K562 (cell line): ENCODE results near the gene WDCP. TPM values are rescaled to one million over a fixed set of nuclear protein-coding genes. Genes with fewer than 3 reads are reported as not detected.
A peak's percentile ranks its signal among the peaks of the same experiment; 100 is the strongest.

Source experiments
- ELF1 ChIP-seq: fragments of 200-800 bp; sonication (Bioruptor generic); IDR thresholded peaks from 2 replicates; pipeline ENCODE4 v1.6.1; 2016; ENCODE audit warnings: missing genetic modification characterization, missing compliant biosample characterization
- POLR2AphosphoS2 ChIP-seq: IDR thresholded peaks from 2 replicates; pipeline ENCODE4 v1.6.1; 2012; ENCODE audit warnings: low read length, improper control_type of control experiment
- POLR3A ChIP-seq: IDR thresholded peaks from 2 replicates; pipeline ENCODE4 v1.6.1; 2011; ENCODE audit warnings: borderline replicate concordance, mild to moderate bottlenecking, moderate library complexity; ENCODE audit not compliant: insufficient read length, insufficient read depth; ENCODE audit errors: extremely low read depth
- PTRF ChIP-seq: fragments of 450-650 bp; IDR thresholded peaks from 2 replicates; pipeline ENCODE4 v1.6.1; 2016; ENCODE audit warnings: mild to moderate bottlenecking, missing genetic modification characterization, missing compliant biosample characterization
- TEAD4 ChIP-seq, 2 experiments: sonication (generic) in 1 of 2; formaldehyde crosslinking in 1 of 2; IDR thresholded peaks; 2 replicates each; pipeline versions ENCODE4 v1.6.1 to v1.8.0; 2012 to 2022; ENCODE audit warnings: borderline replicate concordance in 1 of 2, inconsistent platforms in 1 of 2, low read length in 1 of 2, mild to moderate bottlenecking in 1 of 2, missing genetic modification reagents in 1 of 2
- ZBTB17 ChIP-seq: fragments of 450-650 bp; formaldehyde crosslinking; IDR thresholded peaks from 2 replicates; pipeline ENCODE4 v1.4.0; 2020; ENCODE audit warnings: mild to moderate bottlenecking
- ZNF316 ChIP-seq: fragments of 450-650 bp; IDR thresholded peaks from 2 replicates; pipeline ENCODE4 v1.6.1; 2016
- polyA plus RNA-seq, 8 experiments: library from polyadenylated mRNA; depleted of rRNA in 4 of 8; stranded (reverse) in 5 of 8; unstranded in 3 of 8; fragments of >200 nt; fragmentation: Nextera tagmentation in 2 of 8; fragmentation: Illumina TruSeq in 1 of 8; extraction: Ambion mirVana in 2 of 8; extraction: Trizol in 1 of 8; gene quantifications; 2 replicates each; pipeline versions ENCODE4 v1.2.1 to v1.2.3, GENCODE V29; 2011 to 2014; ENCODE audit warnings: inconsistent platforms in 1 of 8, missing spikeins in 1 of 8
- total RNA-seq, 7 experiments: library from RNA; depleted of rRNA in 6 of 7; stranded (reverse); fragments of >200 nt in 6 of 7; fragmentation: Illumina TruSeq in 2 of 7; extraction: Trizol in 2 of 7; gene quantifications; 2 replicates each; pipeline versions ENCODE4 v1.2.1 to v1.2.3, GENCODE V29; 2011 to 2021; ENCODE audit warnings: low replicate concordance in 1 of 7
- TF ChIP-seq, protein P1 (sequence below): sonication (generic); formaldehyde crosslinking; IDR thresholded peaks from 2 replicates; pipeline ENCODE4 v1.8.0; 2022; ENCODE audit warnings: missing genetic modification reagents, mild to moderate bottlenecking, moderate library complexity, borderline replicate concordance
- TF ChIP-seq, protein P2 (sequence below): fragments of 250-450 bp; sonication (Bioruptor Pico); IDR thresholded peaks from 2 replicates; pipeline ENCODE4 v1.4.0; 2020; ENCODE audit warnings: mild to moderate bottlenecking, moderate library complexity
- TF ChIP-seq, protein P3 (sequence below): sonication (generic); formaldehyde crosslinking; IDR thresholded peaks from 2 replicates; pipeline ENCODE4 v1.8.1; 2023; ENCODE audit warnings: mild to moderate bottlenecking, missing genetic modification reagents, moderate library complexity
- TF ChIP-seq, protein P4 (sequence below), 3 experiments: IDR thresholded peaks in 2 of 3; conservative IDR thresholded peaks in 1 of 3; 2 replicates each; pipeline ENCODE4 v1.5.1; 2011 to 2012; ENCODE audit warnings: low read length in 3 of 3, mild to moderate bottlenecking in 3 of 3, control low read depth in 2 of 3, improper control_type of control experiment in 1 of 3, inconsistent platforms in 1 of 3, low read depth in 1 of 3, mixed read lengths in 1 of 3, moderate library complexity in 1 of 3; ENCODE audit not compliant: insufficient read depth in 2 of 3
- TF ChIP-seq, protein P5 (sequence below): fragments of 450-650 bp; IDR thresholded peaks from 2 replicates; pipeline ENCODE4 v1.6.1; 2018; ENCODE audit not compliant: partially characterized antibody
- TF ChIP-seq, protein P6 (sequence below): fragments of 450-650 bp; formaldehyde crosslinking; IDR thresholded peaks from 2 replicates; pipeline ENCODE4 v1.4.0; 2020; ENCODE audit warnings: mild to moderate bottlenecking, moderate library complexity

WDCP gene
- total and polyA plus RNA-seq, 9 of the 15 experiments (the other 6 are each of a cell fraction or from before 2014, with no cell fraction given), result 10.1 to 41.4 (median 21.8) TPM

DNA sequence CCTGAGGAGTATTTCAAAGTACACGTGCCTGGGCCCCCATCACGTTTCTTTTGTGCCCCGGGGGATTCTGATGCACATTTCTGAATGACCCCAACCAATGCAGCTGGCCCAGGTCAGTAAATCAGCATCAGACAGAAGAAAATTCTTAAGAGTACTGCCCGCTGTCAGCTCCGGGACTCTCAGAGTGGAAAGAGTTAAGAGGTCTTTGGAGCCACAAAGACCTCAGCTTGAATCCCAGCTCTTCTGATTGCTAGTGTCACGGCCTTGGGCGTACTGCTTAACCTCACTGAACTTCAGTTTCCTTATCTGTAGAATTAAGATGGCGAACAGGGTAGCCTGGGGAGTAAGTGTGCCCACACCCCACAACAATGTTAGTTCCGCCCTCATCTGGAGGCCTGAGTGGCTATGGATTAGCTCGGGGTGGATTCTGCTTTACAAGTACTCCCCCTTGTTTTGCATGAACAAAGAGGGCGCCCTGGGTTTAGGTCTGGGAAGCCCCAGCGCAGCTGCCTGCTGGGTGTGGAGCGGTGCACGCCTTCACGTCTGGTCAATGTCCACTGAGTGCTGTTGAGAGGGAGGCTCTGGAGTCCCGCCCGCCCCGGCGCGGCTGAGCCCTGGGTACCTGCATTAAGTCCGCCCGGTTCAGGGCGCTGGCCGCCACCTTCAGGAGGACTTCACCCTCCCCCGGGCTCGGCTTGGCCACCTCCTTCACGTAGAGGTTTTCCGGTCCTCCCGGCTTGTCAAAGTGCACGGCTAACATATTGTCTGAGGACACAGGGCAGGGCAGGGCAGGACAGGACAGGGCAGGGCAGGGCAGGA lies 36.6 kb upstream of the WDCP start (continued):
- TF ChIP-seq, protein P1, sequence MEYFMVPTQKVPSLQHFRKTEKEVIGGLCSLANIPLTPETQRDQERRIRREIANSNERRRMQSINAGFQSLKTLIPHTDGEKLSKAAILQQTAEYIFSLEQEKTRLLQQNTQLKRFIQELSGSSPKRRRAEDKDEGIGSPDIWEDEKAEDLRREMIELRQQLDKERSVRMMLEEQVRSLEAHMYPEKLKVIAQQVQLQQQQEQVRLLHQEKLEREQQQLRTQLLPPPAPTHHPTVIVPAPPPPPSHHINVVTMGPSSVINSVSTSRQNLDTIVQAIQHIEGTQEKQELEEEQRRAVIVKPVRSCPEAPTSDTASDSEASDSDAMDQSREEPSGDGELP (CRISPR knock-in tag), result peak; percentile 69; the same call in 1 of the 2 replicates
- TF ChIP-seq PTRF (no peak), TEAD4 (IDR thresholded peaks at IDR 0.05; ENCODE audit: low read length) (peak; percentile 36), TEAD4 (CRISPR knock-in tag; IDR thresholded peaks at IDR 0.05; ENCODE audit: borderline replicate concordance) (no peak), POLR2AphosphoS2 (peak; percentile 24; the same call in 1 of the 2 replicates), POLR3A (no peak), ZNF316 (no peak), ELF1 (tag) (peak; percentile 37; the same call in 1 of the 2 replicates), ZBTB17 (CRISPR knock-in tag) (peak; percentile 18; the same call in 1 of the 2 replicates)
- TF ChIP-seq, protein P2, sequence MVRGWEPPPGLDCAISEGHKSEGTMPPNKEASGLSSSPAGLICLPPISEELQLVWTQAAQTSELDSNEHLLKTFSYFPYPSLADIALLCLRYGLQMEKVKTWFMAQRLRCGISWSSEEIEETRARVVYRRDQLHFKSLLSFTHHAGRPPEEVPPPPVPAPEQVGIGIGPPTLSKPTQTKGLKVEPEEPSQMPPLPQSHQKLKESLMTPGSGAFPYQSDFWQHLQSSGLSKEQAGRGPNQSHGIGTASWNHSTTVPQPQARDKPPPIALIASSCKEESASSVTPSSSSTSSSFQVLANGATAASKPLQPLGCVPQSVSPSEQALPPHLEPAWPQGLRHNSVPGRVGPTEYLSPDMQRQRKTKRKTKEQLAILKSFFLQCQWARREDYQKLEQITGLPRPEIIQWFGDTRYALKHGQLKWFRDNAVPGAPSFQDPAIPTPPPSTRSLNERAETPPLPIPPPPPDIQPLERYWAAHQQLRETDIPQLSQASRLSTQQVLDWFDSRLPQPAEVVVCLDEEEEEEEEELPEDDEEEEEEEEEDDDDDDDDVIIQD (CRISPR knock-in tag), result no peak
- TF ChIP-seq, protein P3, sequence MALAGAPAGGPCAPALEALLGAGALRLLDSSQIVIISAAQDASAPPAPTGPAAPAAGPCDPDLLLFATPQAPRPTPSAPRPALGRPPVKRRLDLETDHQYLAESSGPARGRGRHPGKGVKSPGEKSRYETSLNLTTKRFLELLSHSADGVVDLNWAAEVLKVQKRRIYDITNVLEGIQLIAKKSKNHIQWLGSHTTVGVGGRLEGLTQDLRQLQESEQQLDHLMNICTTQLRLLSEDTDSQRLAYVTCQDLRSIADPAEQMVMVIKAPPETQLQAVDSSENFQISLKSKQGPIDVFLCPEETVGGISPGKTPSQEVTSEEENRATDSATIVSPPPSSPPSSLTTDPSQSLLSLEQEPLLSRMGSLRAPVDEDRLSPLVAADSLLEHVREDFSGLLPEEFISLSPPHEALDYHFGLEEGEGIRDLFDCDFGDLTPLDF (CRISPR knock-in tag), result peak; percentile 70; the same call in 1 of the 2 replicates
- TF ChIP-seq, protein P4, sequence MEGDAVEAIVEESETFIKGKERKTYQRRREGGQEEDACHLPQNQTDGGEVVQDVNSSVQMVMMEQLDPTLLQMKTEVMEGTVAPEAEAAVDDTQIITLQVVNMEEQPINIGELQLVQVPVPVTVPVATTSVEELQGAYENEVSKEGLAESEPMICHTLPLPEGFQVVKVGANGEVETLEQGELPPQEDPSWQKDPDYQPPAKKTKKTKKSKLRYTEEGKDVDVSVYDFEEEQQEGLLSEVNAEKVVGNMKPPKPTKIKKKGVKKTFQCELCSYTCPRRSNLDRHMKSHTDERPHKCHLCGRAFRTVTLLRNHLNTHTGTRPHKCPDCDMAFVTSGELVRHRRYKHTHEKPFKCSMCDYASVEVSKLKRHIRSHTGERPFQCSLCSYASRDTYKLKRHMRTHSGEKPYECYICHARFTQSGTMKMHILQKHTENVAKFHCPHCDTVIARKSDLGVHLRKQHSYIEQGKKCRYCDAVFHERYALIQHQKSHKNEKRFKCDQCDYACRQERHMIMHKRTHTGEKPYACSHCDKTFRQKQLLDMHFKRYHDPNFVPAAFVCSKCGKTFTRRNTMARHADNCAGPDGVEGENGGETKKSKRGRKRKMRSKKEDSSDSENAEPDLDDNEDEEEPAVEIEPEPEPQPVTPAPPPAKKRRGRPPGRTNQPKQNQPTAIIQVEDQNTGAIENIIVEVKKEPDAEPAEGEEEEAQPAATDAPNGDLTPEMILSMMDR (IDR thresholded peaks at IDR 0.05 in 2 of 3, conservative IDR thresholded peaks at IDR 0.05 in 1 of 3; ENCODE audit: insufficient read depth in 2 of 3, low read depth in 1 of 3, low read length in 3 of 3), result peak in 2 of 3 experiments; percentile 9 to 19; a peak in 2 of 6 replicates
- TF ChIP-seq, protein P5, sequence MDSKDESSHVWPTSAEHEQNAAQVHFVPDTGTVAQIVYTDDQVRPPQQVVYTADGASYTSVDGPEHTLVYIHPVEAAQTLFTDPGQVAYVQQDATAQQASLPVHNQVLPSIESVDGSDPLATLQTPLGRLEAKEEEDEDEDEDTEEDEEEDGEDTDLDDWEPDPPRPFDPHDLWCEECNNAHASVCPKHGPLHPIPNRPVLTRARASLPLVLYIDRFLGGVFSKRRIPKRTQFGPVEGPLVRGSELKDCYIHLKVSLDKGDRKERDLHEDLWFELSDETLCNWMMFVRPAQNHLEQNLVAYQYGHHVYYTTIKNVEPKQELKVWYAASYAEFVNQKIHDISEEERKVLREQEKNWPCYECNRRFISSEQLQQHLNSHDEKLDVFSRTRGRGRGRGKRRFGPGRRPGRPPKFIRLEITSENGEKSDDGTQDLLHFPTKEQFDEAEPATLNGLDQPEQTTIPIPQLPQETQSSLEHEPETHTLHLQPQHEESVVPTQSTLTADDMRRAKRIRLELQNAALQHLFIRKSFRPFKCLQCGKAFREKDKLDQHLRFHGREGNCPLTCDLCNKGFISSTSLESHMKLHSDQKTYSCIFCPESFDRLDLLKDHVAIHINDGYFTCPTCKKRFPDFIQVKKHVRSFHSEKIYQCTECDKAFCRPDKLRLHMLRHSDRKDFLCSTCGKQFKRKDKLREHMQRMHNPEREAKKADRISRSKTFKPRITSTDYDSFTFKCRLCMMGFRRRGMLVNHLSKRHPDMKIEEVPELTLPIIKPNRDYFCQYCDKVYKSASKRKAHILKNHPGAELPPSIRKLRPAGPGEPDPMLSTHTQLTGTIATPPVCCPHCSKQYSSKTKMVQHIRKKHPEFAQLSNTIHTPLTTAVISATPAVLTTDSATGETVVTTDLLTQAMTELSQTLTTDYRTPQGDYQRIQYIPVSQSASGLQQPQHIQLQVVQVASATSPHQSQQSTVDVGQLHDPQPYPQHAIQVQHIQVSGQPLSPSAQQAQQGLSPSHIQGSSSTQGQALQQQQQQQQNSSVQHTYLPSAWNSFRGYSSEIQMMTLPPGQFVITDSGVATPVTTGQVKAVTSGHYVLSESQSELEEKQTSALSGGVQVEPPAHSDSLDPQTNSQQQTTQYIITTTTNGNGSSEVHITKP, result peak; percentile 76
- TF ChIP-seq, protein P6, sequence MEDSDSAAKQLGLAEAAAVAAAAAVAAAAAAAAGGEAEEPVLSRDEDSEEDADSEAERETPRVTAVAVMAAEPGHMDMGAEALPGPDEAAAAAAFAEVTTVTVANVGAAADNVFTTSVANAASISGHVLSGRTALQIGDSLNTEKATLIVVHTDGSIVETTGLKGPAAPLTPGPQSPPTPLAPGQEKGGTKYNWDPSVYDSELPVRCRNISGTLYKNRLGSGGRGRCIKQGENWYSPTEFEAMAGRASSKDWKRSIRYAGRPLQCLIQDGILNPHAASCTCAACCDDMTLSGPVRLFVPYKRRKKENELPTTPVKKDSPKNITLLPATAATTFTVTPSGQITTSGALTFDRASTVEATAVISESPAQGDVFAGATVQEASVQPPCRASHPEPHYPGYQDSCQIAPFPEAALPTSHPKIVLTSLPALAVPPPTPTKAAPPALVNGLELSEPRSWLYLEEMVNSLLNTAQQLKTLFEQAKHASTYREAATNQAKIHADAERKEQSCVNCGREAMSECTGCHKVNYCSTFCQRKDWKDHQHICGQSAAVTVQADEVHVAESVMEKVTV, result no peak
- TF ChIP-seq, all 486 proteins: peak for 74
